HG03097 (cell line): ENCODE data around the gene SLC24A4.

ENCODE experiments used
- ATAC-seq: cut with Tn5 transposase; IDR thresholded peaks from one replicate; pipeline ENCODE4 v1.9.1; 2021; ENCODE audit not compliant: unreplicated experiment, low FRiP score

Gene SLC24A4

DNA sequence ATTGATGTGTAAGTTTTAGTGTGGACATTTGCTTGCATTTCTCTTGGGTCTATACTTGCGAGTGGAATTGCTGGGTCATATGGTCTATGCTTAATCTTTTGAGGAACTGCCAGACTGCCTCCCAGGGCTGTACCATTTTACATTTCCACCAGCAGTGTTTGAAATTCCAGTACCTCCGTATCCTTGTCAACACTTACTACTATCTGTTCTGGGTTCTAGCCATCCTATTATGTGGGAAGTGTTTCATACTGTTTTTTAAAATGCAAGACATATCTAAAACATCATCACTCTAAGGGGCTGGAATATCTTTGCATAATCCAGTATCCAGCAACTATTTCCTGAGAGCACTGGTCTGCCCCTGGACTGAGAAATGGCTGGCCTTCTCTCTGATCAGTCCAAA lies 110.4 kb downstream of the SLC24A4 start:
- ATAC-seq, result no peak

DNA sequence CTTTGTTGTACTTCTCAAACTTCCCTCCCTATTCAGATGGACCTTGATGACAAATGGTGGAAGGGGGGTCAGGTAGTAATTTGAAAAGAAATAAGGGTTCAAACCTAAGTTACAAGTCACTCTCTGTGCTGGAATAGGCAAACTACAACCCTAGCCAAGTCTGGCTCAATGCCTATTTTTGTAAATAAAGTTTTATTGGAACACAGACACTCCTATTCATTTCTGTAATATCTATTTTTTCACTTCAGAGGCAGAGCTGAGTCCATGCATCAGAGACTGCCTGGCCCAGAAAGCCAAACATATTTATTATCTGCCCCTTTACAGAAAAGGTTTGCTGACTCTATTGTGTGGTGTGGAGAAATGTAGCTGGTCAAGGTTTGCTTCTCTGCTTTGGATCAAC lies 112.2 kb downstream of the SLC24A4 start:
- ATAC-seq, result no peak

DNA sequence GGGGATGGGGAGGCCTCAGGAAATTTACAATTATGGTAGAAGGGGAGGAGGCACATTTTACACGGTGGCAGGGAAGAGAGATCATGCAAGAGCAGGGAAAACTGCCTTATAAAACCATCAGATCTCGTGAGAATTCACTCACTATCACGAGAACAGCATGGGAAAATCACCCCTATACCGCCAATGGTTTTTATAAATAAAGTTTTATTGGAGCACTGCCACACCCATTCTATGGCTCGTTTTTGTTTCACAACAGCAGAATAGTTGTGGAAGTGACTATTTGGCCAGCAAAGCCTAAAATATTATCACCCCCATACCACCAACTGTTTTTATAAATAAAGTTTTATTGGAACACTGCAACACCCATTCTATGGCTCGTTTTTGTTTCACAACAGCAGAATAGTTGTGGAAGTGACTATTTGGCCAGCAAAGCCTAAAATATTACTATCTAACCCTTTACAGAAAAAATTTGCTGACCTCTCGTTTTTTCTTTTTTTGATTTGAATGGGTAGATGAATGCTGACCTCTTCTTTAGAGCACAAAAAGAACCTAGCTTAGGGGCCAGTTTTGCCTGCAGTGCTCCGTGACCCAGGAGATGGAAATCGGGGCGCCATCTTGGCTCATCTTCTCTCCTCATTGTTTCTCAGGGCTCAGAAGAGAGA lies 113.3 kb downstream of the SLC24A4 start:
- no peak for ATAC-seq

DNA sequence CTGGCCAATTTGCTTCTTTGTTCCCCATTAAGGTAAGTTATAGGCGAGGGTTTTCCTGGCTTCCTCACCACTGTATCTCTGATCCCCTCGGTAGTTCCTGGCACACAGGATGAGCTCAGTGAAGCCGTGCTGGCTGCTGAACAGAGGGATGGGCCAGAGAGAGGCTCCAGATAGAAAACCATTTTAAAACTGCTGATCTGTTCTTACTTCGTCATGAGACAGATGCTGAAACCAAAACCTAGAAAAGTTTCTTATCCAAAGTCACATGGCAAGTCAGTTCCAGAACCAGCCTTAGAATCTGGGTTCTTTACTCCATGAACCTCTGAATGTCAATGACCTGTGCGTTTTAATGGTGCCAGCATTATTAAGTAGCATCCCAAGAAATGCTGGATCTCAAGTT lies 114.3 kb downstream of the SLC24A4 start:
- no peak for ATAC-seq

DNA sequence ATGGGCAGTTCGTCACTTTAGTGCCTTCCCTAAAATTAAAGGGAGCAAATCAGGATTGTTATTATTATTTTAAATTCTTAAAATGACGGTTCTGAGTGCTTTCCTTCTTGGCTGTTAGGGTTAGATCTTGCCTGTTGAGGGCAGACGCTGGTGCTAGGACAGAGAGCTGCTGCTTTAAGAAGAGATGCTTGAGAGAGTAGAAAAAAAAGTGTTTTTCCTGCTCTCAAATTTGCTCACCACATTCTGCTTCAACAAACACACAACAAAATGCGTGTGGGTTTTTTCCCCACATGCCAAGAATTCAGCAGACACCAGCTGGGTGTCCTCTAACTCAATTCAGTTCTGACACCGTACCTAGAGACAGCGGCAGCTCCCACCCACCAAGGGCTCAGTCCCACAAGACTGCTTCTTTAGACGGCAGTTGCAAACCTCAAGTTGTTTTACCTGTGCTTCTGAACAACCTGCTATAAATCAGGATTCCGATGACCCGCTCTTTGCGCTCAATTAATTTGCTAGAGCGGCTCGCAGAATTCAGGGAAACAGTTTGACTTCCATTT lies 114.8 kb downstream of the SLC24A4 start:
- ATAC-seq, result no peak

DNA sequence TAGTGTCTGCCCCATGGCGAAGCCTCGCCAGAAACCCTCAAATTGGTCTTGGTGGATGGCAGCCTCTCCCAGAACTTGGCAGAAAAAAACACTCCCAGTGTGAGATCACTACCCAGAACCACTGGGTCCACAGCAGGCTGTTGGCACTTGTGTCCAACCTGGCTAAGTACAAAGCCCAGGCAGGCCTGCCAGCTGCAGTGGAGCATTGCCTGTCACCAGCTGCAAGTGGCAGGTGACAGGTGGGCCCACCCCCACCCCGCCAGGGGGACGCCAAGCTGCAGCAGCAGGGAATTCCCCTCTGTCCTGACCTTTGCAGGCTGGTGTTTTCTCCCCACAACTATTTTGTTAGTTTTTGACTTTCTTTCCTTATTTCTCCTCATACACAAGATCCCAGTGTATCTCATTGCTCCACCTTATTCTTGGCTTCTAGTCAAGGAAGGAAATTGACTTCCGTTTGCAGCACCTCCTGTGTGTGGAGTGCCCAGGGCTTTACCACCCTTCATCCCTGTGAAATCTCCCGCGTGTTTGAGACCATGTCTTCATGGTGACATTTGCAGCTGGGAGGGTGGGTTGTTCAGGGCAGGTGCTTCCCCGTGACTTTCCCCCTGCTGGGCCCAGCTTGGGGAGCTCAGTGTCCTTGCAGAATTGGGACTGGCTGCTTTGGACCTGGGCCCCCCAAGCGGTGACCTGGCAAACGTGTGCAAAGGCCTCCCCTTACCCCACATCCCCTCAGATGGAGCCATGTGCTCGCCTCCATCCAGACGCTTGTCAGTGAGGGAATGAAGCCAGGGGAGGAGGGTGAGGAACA lies 116.8 kb downstream of the SLC24A4 start:
- ATAC-seq, result no peak

DNA sequence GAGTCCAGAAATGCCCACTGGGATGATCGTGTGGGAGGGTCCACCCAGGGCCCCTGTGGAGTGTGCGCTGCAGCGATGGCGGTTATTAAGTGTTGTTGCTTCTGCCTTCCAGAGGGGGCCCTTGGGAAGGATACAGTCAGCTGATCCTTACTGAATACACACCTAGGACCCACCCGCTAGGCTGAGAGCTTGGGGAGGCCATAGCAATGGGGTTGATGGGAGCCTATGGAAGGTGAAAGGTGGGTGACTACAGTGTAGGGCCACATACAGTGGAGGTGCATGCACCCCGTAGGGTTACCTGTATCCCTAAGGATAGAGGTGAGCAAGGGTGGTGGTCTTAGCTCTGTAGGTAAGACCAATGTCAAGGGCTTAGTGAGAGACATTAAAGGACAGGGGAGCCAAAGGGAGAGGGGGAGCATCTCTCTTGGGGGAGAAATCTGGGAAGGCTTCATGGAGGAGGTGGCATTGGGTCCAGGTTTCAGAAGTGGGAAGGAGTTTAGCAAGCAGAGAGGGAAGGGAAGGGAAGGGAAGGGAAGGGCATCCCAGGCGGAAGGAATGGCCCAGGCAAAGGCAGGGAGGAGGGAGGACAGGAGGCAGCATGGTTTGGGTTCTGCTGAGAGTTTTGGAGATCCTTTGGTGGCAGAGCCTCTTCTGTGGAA lies 117.5 kb downstream of the SLC24A4 start:
- no peak for ATAC-seq

DNA sequence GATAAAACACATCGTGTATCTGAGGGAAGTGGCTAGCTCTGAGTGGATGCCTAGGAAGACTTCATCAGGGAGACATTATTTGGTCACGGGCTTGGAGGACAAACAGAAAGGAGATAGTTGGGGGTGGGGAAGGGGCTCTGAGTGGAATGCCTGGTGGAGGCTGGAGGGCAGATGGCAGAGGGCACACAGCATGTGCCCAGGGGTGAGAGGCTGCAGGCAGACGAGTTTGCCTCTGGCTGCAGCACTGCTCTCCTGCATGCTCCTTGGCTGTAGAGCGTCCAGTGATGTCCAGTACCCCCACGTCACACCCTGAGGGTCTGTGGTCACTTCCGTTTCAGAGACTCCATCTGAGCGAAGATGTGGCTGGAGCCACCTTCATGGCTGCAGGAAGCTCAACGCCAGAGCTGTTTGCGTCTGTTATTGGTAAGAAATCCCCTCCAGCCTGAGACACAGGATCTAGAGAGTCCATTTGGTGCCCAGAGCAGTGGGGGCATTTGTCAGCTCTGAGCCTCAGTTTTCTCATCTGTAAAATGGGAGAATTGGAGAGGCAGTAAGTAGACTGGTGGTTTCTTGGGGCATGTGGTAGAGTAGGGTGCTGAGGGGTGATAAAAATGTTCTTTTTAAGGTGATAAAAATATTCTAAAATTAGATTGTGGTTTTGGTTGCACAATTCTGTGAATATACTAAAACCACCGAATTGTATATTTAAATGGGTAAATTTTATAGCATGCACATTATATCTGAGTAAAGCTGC lies 119.0 kb downstream of the SLC24A4 start:
- ATAC-seq, result no peak

DNA sequence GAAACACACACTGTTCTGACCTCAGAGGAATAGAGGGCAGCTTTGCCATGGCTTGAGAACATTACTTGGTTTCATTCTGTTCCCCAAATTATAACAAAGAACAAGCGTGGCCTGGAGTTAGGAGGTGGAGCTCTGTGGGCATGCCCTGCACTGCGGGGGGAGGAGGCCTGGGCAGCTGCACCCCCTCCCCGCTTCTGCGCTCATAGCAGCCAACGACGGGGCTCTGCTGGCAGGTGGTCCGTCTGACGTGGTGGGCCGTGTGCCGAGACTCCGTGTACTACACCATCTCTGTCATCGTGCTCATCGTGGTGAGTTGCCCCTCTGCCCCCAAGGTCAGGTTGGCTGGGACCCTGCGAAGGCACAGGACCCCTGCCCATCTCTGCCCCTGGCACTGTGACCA lies 120.2 kb downstream of the SLC24A4 start:
- ATAC-seq, result no peak

DNA sequence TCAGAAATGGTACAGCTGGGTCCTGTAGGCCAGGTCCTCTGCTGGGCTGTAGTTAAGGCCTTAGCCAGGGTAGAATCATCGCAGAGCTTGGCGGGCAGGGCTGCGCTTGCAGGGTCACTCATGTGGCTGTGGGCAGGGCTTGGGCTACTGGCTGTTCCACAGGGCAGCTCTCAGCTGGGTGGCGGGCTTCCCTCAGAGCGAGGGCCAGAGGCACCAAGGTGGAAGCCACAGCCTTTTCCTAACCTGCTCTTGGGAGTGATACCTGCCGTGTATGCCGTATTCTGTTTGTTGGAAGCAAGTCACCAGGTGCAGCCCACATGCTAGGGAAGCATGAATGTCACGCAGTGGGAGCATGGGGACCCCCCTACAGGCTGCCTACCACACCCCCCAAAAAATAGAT lies 120.8 kb downstream of the SLC24A4 start:
- ATAC-seq, result no peak

DNA sequence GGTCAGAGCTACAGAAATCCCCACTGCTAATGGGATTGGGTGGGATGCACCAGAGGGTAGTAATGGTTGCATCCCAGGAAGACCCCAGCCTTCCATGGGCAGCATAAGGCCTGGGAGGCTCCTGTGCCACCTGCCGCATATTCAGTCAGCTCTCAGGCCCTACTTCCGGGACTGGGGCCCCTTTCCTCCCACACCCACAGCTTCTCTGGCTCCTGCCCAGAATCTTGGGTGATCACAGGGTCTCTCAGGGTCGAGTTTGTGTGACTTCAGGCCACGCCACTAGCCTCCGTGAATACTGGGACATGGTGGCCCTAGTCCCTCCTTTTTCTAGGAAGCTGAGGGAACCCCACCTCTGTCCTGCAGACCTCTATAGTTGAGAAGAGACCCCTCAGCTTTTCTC lies 123.8 kb downstream of the SLC24A4 start:
- ATAC-seq, result no peak

DNA sequence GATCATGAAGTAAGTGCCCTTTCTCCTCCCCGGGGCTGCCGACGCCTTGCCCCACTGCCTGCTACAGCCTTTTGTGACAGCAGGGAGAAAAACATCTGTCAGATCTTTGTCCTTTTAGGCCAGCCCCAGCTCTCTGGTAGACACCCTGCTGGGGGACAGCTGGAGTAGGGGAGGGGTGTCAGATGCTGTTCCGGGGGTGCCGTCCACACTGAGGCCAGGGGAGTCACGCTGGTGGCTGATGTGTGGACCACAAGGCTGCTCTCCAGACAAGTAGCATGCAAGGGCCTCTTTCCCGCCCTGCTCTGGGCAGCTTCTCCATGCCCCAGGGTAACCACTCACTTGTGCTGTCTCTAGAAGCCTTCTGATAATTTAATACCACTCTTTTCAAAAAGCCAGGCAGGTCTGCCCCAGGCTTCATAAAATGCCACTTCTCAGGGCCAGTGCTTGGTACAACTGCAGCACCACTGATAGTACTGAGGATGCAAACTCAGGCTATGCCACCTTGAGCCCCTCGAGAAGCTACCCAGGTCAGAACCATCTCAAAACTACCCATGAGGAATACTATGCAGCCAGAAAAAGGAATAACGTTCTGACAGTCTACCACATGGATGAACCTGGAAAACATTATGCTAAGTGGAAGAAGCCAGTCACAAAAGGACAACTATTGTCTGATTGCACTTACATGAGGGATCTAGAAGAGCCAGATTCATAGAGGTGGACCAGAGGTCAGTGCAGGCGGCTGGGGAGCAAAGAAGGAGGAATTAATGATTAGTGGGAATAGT lies 124.6 kb downstream of the SLC24A4 start:
- no peak for ATAC-seq

DNA sequence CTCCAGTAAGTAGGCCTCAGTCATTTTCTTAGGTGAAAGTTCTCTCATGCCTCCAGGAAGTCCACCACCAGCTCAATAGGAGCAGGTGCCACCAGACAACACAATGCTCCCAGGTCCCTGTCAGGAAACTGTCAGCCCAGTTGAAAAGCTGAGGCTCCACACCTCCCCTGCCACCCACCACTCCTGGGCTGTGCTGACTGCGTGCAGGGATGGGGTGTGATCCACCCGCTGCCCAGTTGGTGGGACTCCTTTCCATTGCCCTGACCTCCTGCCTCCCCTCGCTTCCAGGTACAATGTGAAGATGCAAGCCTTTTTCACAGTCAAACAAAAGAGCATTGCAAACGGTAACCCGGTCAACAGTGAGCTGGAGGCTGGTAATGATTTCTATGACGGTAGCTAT lies 125.8 kb downstream of the SLC24A4 start:
- ATAC-seq, result no peak

DNA sequence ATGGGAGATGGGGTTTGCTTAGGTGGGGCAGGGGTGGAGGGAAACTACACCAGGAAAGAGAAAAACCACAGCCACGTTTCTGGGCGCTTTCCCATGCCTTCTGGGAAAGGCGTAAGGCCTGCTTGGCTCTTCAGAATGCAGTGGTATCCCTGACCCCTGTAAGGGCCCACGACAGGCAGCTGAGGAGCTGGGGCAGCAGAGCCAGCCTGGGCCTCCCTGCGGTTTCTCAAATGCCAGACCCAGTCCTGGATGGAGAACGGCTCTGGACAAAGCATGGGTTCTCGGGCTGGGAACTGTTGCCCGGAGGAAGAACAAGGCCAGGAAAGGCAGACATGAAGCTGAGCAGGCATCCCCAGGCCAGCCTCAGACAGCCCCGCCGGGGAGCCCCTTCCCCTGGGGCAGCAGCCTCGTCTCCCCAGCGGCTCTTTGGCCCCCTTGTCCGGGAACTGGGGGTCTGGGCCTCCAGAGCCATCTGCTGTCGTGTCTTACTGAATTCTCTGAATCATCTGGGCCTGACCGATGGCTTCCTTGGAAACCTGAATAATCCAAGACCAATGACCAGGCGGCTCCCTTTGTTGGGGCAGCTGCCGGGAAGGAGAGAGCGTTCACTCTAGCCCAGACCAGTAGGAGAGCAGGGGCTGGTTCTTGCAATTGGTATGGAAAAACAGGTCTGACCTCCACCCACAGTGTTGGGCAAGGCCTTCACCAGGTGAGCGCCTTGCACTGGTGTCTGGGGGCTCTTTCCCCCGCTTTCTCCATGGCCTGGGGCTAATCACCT lies 126.6 kb downstream of the SLC24A4 start:
- no peak for ATAC-seq

DNA sequence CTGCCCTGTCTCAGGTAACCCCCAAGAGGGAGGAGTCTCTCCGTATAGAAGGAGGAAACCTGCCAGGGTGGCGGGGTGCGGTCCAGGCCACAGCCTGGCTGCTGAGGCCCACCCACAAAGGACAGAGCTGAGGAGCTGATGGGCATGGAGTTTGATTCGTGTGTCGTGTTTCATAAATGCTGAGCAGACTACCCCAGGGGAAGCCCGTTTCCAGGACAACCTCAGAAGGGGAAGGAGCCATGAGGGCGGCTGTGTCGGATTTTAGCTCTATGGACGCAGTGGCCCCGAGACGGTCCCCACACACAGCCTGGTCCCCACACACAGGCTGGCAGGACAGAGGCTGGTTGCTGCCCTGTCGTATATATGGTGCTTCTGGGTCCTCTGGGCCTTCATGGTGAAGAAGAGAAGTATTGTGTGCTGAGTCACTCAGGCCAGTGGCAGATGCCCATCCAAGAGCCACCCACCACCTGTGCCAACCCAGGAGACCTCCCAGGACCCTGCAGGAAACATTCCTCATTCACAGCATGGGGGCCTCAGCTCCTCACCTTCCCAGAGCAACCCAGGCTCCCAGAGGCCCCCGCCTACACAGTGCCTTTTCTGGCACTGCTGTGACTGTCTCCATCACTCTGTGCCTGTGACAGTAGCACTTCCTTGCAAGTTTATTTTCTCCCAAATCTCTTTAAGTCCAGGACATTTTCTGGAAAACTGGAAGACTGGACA lies 127.5 kb downstream of the SLC24A4 start:
- no peak for ATAC-seq

DNA sequence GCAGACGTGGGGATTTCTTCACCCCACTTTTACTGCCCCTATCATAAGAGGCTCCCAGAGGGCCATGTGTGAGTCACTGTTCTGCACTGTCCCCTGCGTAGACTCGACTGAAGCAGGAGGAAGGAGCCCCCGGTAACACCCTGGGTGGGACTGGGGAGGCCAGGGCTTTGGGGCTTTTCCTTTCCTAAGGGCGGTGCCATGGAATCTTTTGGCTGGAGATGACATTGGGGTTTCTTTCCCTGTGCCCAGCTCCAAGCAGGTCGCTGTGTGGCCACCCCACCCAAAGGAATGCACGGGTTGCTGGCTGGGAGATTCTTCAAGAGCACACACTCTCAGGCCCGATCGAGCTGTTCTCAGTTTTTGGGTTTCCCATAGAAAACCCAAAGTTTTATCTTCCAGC lies 128.3 kb downstream of the SLC24A4 start:
- ATAC-seq, result no peak

DNA sequence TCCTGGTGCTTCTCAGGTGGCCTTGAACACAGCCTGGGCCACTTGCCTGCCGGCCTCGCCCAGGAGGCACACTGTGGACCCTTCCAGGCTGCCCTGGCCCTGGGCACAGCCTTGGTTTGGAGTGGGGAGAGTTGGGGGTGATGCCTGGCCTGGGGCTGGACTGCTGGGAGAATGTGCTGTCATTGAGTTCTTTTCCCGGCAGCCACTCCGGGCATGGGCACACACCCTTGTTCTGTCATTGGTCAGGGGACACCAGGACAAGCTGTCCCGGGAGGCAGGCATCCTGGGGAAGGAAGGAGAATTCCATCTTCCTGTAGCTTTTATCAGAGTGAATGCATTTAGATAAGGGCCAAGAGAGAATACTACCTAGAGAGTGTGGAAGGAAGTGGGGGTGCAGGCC lies 128.8 kb downstream of the SLC24A4 start:
- no peak for ATAC-seq

DNA sequence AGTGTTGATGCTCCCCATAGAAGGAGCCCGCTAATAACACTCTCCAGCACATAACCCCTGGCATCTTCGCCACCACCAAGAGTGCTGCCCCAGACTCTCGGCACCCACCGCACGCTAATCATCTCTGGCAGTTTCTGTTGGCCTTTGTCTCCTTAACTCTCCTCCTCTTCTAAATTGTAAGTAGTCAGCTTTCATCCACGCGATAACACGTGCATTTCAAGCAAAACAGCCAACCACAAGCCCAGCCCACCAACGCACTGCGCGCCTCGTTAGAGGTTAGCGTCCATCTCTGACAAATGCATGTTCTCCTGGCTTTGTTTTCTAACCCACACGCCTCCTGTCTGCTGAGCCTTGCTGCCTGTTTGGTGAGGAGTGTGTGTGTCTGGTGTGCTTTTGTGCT lies 129.5 kb downstream of the SLC24A4 start:
- ATAC-seq, result no peak

DNA sequence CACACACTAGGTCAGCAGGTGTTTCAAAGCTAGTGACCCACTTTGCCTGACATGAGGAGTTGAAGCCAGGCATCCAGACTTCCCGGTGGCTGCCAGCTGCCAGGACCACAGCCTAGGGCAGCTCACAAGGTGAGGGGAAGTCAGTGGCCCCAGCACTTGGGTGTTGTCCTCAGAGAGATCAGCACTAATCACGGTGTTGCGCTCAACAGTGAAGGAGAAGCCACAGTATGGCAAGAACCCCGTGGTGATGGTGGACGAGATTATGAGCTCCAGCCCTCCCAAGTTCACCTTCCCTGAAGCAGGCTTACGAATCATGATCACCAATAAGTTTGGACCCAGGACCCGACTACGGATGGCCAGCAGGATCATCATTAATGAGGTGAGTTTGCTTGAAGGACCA lies 130.7 kb downstream of the SLC24A4 start:
- no peak for ATAC-seq
